HepG2 (cell line): ENCODE data around the gene EIF3L. TPM values are rescaled to one million over a fixed set of nuclear protein-coding genes. Genes with fewer than 3 reads are reported as not detected.

Source experiments
- ATAC-seq: fragments of 200-7000 bp; cut with Tn5 transposase; 3 replicates; pipeline ENCODE4 v1.9.1; 2020; ENCODE audit warnings: mild to moderate bottlenecking, moderate library complexity
- BruUV-seq: library from RNA; stranded (reverse); fragments of 400-500 nt; replicated peaks from 2 replicates; lab custom pipeline; 2021; lab: Mats Ljungman, UMichigan
- CTCF ChIA-PET: fragments of 300-600 bp; formaldehyde crosslinking; extraction: SDS; loops from one replicate; lab custom pipeline; 2021; ENCODE audit warnings: low total read pairs, inconsistent platforms, low intra/inter-chr PET ratio; lab: Yijun Ruan, JAX
- POLR2A ChIA-PET: fragments of 350-600 bp; sonication (Branson Sonifier 250); formaldehyde crosslinking; loops from one replicate; lab custom pipeline; 2020; ENCODE audit warnings: antibody characterized with exemption, inconsistent platforms; lab: Yijun Ruan, JAX
- DNase-seq: peaks from one replicate; pipeline ENCODE4 v3.0.0-alpha.2; 2015; ENCODE audit warnings: low spot score
- FAIRE-seq: peaks from 3 replicates; lab custom pipeline; 2011; peaks lifted over from hg19 to GRCh38; lab: Jason Lieb, UNC
- H2AFZ ChIP-seq: one replicate; pipeline ENCODE4 v1.6.1; 2011; ENCODE audit warnings: low read length, inconsistent platforms
- H3K27ac ChIP-seq: fragments of 300-600 bp; 3 replicates; pipeline ENCODE4 v1.8.0; 2011; ENCODE audit warnings: mixed run types, mild to moderate bottlenecking, mixed read lengths, low read length, inconsistent platforms; ENCODE audit not compliant: insufficient read depth; ENCODE audit errors: extremely low read length
- H3K27me3 ChIP-seq, 2 experiments: fragments of 200-600 bp in 1 of 2; 2 replicates in 1 of 2; 3 replicates in 1 of 2; pipeline versions ENCODE4 v1.6.0 to v1.8.0; 2011; ENCODE audit warnings: low read length in 2 of 2, mild to moderate bottlenecking in 2 of 2, moderate library complexity in 2 of 2, inconsistent platforms in 1 of 2; ENCODE audit not compliant: insufficient read depth in 2 of 2, control insufficient read depth in 1 of 2
- H3K36me3 ChIP-seq, 2 experiments: fragments of 200-600 bp in 1 of 2; replicated peaks in 1 of 2; 2 replicates in 1 of 2; 3 replicates in 1 of 2; pipeline versions ENCODE4 v1.5.1 to v1.8.0; 2011; ENCODE audit warnings: low read length in 2 of 2, inconsistent platforms in 1 of 2; ENCODE audit not compliant: insufficient read depth in 2 of 2, control insufficient read depth in 1 of 2
- H3K4me1 ChIP-seq: 2 replicates; pipeline ENCODE4 v1.5.1; 2012; ENCODE audit warnings: low read length, inconsistent platforms; ENCODE audit not compliant: insufficient read depth
- H3K4me2 ChIP-seq: 2 replicates; pipeline ENCODE4 v1.6.0; 2011; ENCODE audit warnings: low read depth, low read length, inconsistent platforms
- H3K4me3 ChIP-seq, 3 experiments: fragments of 200-600 bp in 1 of 3; sonication (generic), shearing (Covaris generic) in 1 of 3; replicated peaks in 1 of 3; 2 replicates each; pipeline ENCODE4 v1.5.1; 2011 to 2016; ENCODE audit warnings: low read length in 3 of 3, inconsistent platforms in 2 of 3, low read depth in 2 of 3, mild to moderate bottlenecking in 2 of 3, control low read depth in 1 of 3, mixed read lengths in 1 of 3; ENCODE audit not compliant: insufficient read depth in 1 of 3
- H3K79me2 ChIP-seq: one replicate; pipeline ENCODE4 v1.6.1; 2011; ENCODE audit warnings: low read length, inconsistent platforms; ENCODE audit not compliant: insufficient read depth
- H3K9ac ChIP-seq: 2 replicates; pipeline ENCODE4 v1.6.0; 2011; ENCODE audit warnings: mild to moderate bottlenecking, low read depth, low read length, inconsistent platforms; ENCODE audit not compliant: insufficient read depth
- H3K9me3 ChIP-seq: 2 replicates; pipeline ENCODE4 v1.5.1; 2012; ENCODE audit warnings: mild to moderate bottlenecking, low read length
- H4K20me1 ChIP-seq: 2 replicates; pipeline ENCODE4 v1.6.0; 2011; ENCODE audit warnings: inconsistent platforms, mild to moderate bottlenecking, low read length, moderate library complexity; ENCODE audit not compliant: insufficient read depth
- AKAP8 ChIP-seq: sonication (generic); formaldehyde crosslinking; IDR thresholded peaks from 2 replicates; pipeline ENCODE4 v1.5.1; 2020; ENCODE audit warnings: mild to moderate bottlenecking, missing genetic modification reagents
- ATAD3A ChIP-seq: sonication (generic); formaldehyde crosslinking; IDR thresholded peaks from 2 replicates; pipeline ENCODE4 v1.4.0; 2020; ENCODE audit warnings: missing genetic modification reagents
- BCL6 ChIP-seq: IDR thresholded peaks from 2 replicates; pipeline ENCODE4 v1.6.1; 2016; ENCODE audit warnings: missing genetic modification reagents, missing compliant biosample characterization
- BRD4 ChIP-seq: sonication (generic); formaldehyde crosslinking; IDR thresholded peaks from 2 replicates; pipeline ENCODE4 v1.4.0; 2020; ENCODE audit warnings: missing genetic modification reagents
- CEBPB ChIP-seq: IDR thresholded peaks from 2 replicates; pipeline ENCODE4 v1.6.1; 2011; ENCODE audit warnings: low read depth, low read length, improper control_type of control experiment, borderline replicate concordance
- GABPA ChIP-seq, 2 experiments: IDR thresholded peaks; 2 replicates each; pipeline ENCODE4 v1.6.1; 2011 to 2016; ENCODE audit warnings: low read depth in 2 of 2, low read length in 1 of 2, missing biosample characterization in 1 of 2, missing genetic modification characterization in 1 of 2
- GATAD2A ChIP-seq: IDR thresholded peaks from 2 replicates; pipeline ENCODE4 v1.6.1; 2016
- MED8 ChIP-seq: sonication (generic); formaldehyde crosslinking; IDR thresholded peaks from 2 replicates; pipeline ENCODE4 v1.8.1; 2023; ENCODE audit warnings: mild to moderate bottlenecking, missing genetic modification reagents; ENCODE audit not compliant: insufficient replicate concordance
- MTF2 ChIP-seq: sonication (generic); formaldehyde crosslinking; IDR thresholded peaks from 2 replicates; pipeline ENCODE4 v1.5.0; 2020; ENCODE audit warnings: missing genetic modification reagents, borderline replicate concordance
- NKX3-1 ChIP-seq: sonication (generic); formaldehyde crosslinking; IDR thresholded peaks from 2 replicates; pipeline ENCODE4 v1.5.0; 2020; ENCODE audit warnings: missing genetic modification reagents
- SAP130 ChIP-seq: IDR thresholded peaks from 2 replicates; pipeline ENCODE4 v1.6.1; 2016; ENCODE audit warnings: low read depth
- TFDP1 ChIP-seq: IDR thresholded peaks from 2 replicates; pipeline ENCODE4 v1.6.1; 2016; ENCODE audit warnings: missing compliant biosample characterization, missing genetic modification reagents, borderline replicate concordance
- ZMYM3 ChIP-seq: sonication (generic); formaldehyde crosslinking; IDR thresholded peaks from 2 replicates; pipeline ENCODE4 v1.5.1; 2020; ENCODE audit warnings: mild to moderate bottlenecking, missing genetic modification reagents
- ZNF20 ChIP-seq: sonication (generic); formaldehyde crosslinking; IDR thresholded peaks from 2 replicates; pipeline ENCODE4 v1.4.0; 2020; ENCODE audit warnings: mild to moderate bottlenecking, moderate library complexity, missing genetic modification reagents
- ZNF503 ChIP-seq: sonication (generic); formaldehyde crosslinking; IDR thresholded peaks from 2 replicates; pipeline ENCODE4 v1.4.0; 2020; ENCODE audit warnings: missing genetic modification reagents
- ZNF629 ChIP-seq: sonication (generic); formaldehyde crosslinking; conservative IDR thresholded peaks from 2 replicates; pipeline ENCODE4 v1.5.0; 2020; ENCODE audit warnings: missing genetic modification reagents
- ZNF768 ChIP-seq: sonication (generic); formaldehyde crosslinking; IDR thresholded peaks from 2 replicates; pipeline ENCODE4 v1.4.0; 2020; ENCODE audit warnings: missing genetic modification reagents
- WGBS: methylation state at CpG from one replicate; pipeline ENCODE4 v1.1.6; 2017; ENCODE audit warnings: low lambda C conversion rate; 5-methylcytosine and 5-hydroxymethylcytosine counted together
- in situ Hi-C: cut with HindIII; loops from 2 replicates; pipeline ENCODE4 v1.10.0; 2017; ENCODE audit warnings: low pct_unique_long_range_greater_than_20kb; ENCODE audit not compliant: extremely low pct_ligation_motif_present
- intact Hi-C: fragments of 100-400 bp; cut with micrococcal nuclease; formaldehyde crosslinking; loops from one replicate; pipeline ENCODE4 v1.10.0; 2022; ENCODE audit not compliant: unreplicated experiment
- polyA plus RNA-seq, 8 experiments: library from polyadenylated mRNA; depleted of rRNA in 3 of 8; stranded (reverse) in 7 of 8; unstranded in 1 of 8; fragments of >200 nt; fragmentation: Illumina TruSeq in 4 of 8; extraction: Trizol in 4 of 8; gene quantifications; 2 replicates each; pipeline versions ENCODE4 v1.2.1 to v1.2.3, GENCODE V29; 2011 to 2016; ENCODE audit warnings: low read depth in 4 of 8, missing spikeins in 1 of 8, mixed read lengths in 1 of 8; ENCODE audit not compliant: insufficient read depth in 1 of 8
- total RNA-seq, 5 experiments: library from RNA; depleted of rRNA; stranded (reverse); fragments of >200 nt; fragmentation: Illumina TruSeq; extraction: Trizol; gene quantifications; 2 replicates each; pipeline ENCODE4 v1.2.3, GENCODE V29; 2016; ENCODE audit warnings: low read depth in 1 of 5

Gene EIF3L
- total and polyA plus RNA-seq, 2 of the 13 experiments (the other 11 are each of a cell fraction or from before 2014, with no cell fraction given) = 514 to 793 TPM

GRCh38 chr22:37897807-37898206, 48.6 kb downstream of the EIF3L start (continued):
- TF ChIP-seq NKX3-1 (CRISPR knock-in tag) (no peak), CEBPB (0 out of 2 replicates have a peak, but pooled peaks have one; percentile 34), ATAD3A (no peak), GABPA (IDR thresholded peaks at IDR 0.05; ENCODE audit: low read depth, low read length) (no peak), GABPA (CRISPR knock-in tag; IDR thresholded peaks at IDR 0.05; ENCODE audit: low read depth) (no peak), SAP130 (0 out of 2 replicates have a peak, but pooled peaks have one; percentile 10), TFDP1 (CRISPR knock-in tag) (no peak), MTF2 (CRISPR knock-in tag) (no peak)

- H3K79me2 ChIP-seq = no peaks in the 10 kb centered on the region
- H4K20me1 ChIP-seq = no peaks in the 10 kb centered on the region
- peak overlapping the region; percentile 41 for H3K4me2 ChIP-seq
- ChIA-PET CTCF (interaction anchor here (0.7 kb wide), 1 partner anchor 35 kb away, joined by 3 read pairs; no protein-coding TSS in a partner anchor), POLR2A (interaction anchor here (0.9 to 4.5 kb wide), 7 partner anchors 12 to 93 kb away, joined by 3 to 37 read pairs (median 7); partner anchors contain the start of genes ANKRD54 and GCAT)
- no peak for FAIRE-seq
- H3K36me3 ChIP-seq = no peaks in the 10 kb centered on the region
- no peaks in the 10 kb centered on the region for H3K27me3 ChIP-seq
- 3% methylated on average over 6 of the region's 9 CpGs for WGBS
- peak; percentile 77 for DNase-seq
- in situ Hi-C loops (no loop called here), intact Hi-C loops (no loop called here)
- BruUV-seq = no TSS peak
- H3K27ac ChIP-seq = peak overlapping the region; percentile 39
- no peak overlapping the region for H2AFZ ChIP-seq
- peak overlapping the region; percentile 52 for H3K9ac ChIP-seq
- H3K4me3 ChIP-seq = peak overlapping the region in 1 of 3 experiments; percentile 4; a peak in 1 of 6 replicates
- no peaks in the 10 kb centered on the region for H3K9me3 ChIP-seq
- peak; percentile 41 for ATAC-seq
- H3K4me1 ChIP-seq = peaks cover 63% of the 10 kb centered on the region
- TF ChIP-seq BRD4 (CRISPR knock-in tag) = 0 out of 2 replicates have a peak, but pooled peaks have one; percentile 4
- no peak for TF ChIP-seq ZNF503 (CRISPR knock-in tag)
- TF ChIP-seq ZNF629 = no peak
- peak; percentile 67 for TF ChIP-seq GATAD2A (CRISPR knock-in tag)
- TF ChIP-seq TFDP1 (CRISPR knock-in tag) = peak; percentile 28; the same call in 1 of the 2 replicates
- TF ChIP-seq ZMYM3 (CRISPR knock-in tag) = peak; percentile 22; the same call in 1 of the 2 replicates
- peak; percentile 72; the same call in 1 of the 2 replicates for TF ChIP-seq BCL6 (CRISPR knock-in tag)
- no peak for TF ChIP-seq MED8 (CRISPR knock-in tag)
- peak; percentile 96; the same call in 1 of the 2 replicates for TF ChIP-seq ZNF20 (CRISPR knock-in tag)
- 0 out of 2 replicates have a peak, but pooled peaks have one; percentile 41 for TF ChIP-seq ZNF768 (CRISPR knock-in tag)
- TF ChIP-seq AKAP8 (CRISPR knock-in tag) = no peak
Measured at GRCh38 chr22:37898441-37899181, 49.4 kb downstream of the EIF3L start.
